IMR-90 (cell line): ENCODE results near the gene SH3BP2. TPM values are rescaled to one million over a fixed set of nuclear protein-coding genes. Genes with fewer than 3 reads are reported as not detected.

Experiments used
- ATAC-seq: fragments of 200-7000 bp; cut with Tn5 transposase; 2 replicates; pipeline ENCODE4 v1.9.1; 2020; ENCODE audit warnings: low read depth, mild to moderate bottlenecking, moderate library complexity
- BruUV-seq: library from RNA; stranded (reverse); fragments of 400-500 nt; replicated peaks from 2 replicates; lab custom pipeline; 2021; lab: Mats Ljungman, UMichigan
- CTCF ChIA-PET: fragments of 300-600 bp; formaldehyde crosslinking; extraction: SDS; loops from one replicate; lab custom pipeline; 2021; ENCODE audit warnings: antibody characterized with exemption; lab: Yijun Ruan, JAX
- POLR2A ChIA-PET: fragments of 300-600 bp; sonication (Branson Sonifier 250); formaldehyde crosslinking; loops from one replicate; lab custom pipeline; 2022; ENCODE audit warnings: antibody characterized with exemption; ENCODE audit not compliant: unreplicated experiment; lab: Charles Lee
- DNase-seq: peaks from one replicate; pipeline ENCODE4 v3.0.0; 2013
- H2AFZ ChIP-seq: replicated peaks from 2 replicates; pipeline ENCODE3; 2013; ENCODE audit warnings: low read length, mild to moderate bottlenecking; ENCODE audit not compliant: poor library complexity
- H2AK5ac ChIP-seq: 2 replicates; pipeline ENCODE4 v1.6.1; 2013; ENCODE audit warnings: low read depth, low read length, inconsistent platforms
- H2AK9ac ChIP-seq: replicated peaks from 2 replicates; pipeline ENCODE3; 2013; ENCODE audit warnings: mild to moderate bottlenecking, low read depth, low read length, moderate library complexity; ENCODE audit not compliant: poor library complexity
- H2BK120ac ChIP-seq: 2 replicates; pipeline ENCODE4 v1.6.1; 2013; ENCODE audit warnings: low read depth, low read length, inconsistent platforms
- H2BK15ac ChIP-seq: 3 replicates; pipeline ENCODE4 v1.6.1; 2013; ENCODE audit warnings: low read depth, low read length, inconsistent platforms
- H2BK20ac ChIP-seq: 2 replicates; pipeline ENCODE4 v1.6.1; 2013; ENCODE audit warnings: low read depth, mild to moderate bottlenecking, inconsistent platforms, low read length, moderate library complexity
- H2BK5ac ChIP-seq: 2 replicates; pipeline ENCODE4 v1.6.1; 2013; ENCODE audit warnings: mild to moderate bottlenecking, low read depth, low read length, inconsistent platforms; ENCODE audit not compliant: poor library complexity, severe bottlenecking
- H3K14ac ChIP-seq: replicated peaks from 2 replicates; pipeline ENCODE4 v1.6.1; 2013; ENCODE audit warnings: low read depth, low read length, inconsistent platforms
- H3K18ac ChIP-seq: 2 replicates; pipeline ENCODE4 v1.6.1; 2013; ENCODE audit warnings: low read depth, low read length, control low read depth
- H3K23ac ChIP-seq: 2 replicates; pipeline ENCODE4 v1.6.1; 2013; ENCODE audit warnings: low read depth, low read length, inconsistent platforms
- H3K27ac ChIP-seq: 2 replicates; pipeline ENCODE4 v1.5.1; 2013; ENCODE audit warnings: mild to moderate bottlenecking, control low read depth, low read length; ENCODE audit not compliant: insufficient read depth
- H3K27me3 ChIP-seq: 2 replicates; pipeline ENCODE4 v1.6.1; 2013; ENCODE audit warnings: low read length; ENCODE audit not compliant: control insufficient read depth, insufficient read depth
- H3K36me3 ChIP-seq: 2 replicates; pipeline ENCODE4 v1.6.1; 2013; ENCODE audit warnings: low read length, mixed read lengths; ENCODE audit not compliant: control insufficient read depth, insufficient read depth
- H3K4ac ChIP-seq: 2 replicates; pipeline ENCODE4 v1.6.1; 2013; ENCODE audit warnings: low read depth, low read length, inconsistent platforms
- H3K4me1 ChIP-seq: 2 replicates; pipeline ENCODE4 v1.6.1; 2013; ENCODE audit warnings: low read length, mixed read lengths; ENCODE audit not compliant: control insufficient read depth, insufficient read depth
- H3K4me2 ChIP-seq: 2 replicates; pipeline ENCODE4 v1.6.1; 2013; ENCODE audit warnings: low read depth, mild to moderate bottlenecking, control low read depth, low read length, moderate library complexity
- H3K4me3 ChIP-seq: 2 replicates; pipeline ENCODE4 v1.5.1; 2013; ENCODE audit warnings: low read depth, mild to moderate bottlenecking, control low read depth, low read length, moderate library complexity; ENCODE audit not compliant: insufficient read depth
- H3K56ac ChIP-seq: 2 replicates; pipeline ENCODE4 v1.6.1; 2013; ENCODE audit warnings: low read length, inconsistent platforms; ENCODE audit not compliant: insufficient read depth; ENCODE audit errors: extremely low read depth
- H3K79me1 ChIP-seq, 2 experiments: 2 replicates each; pipeline ENCODE4 v1.6.1; 2013; ENCODE audit warnings: low read length in 2 of 2, inconsistent platforms in 1 of 2, low read depth in 1 of 2
- H3K9ac ChIP-seq: 2 replicates; pipeline ENCODE4 v1.6.1; 2013; ENCODE audit warnings: low read depth, low read length, control low read depth
- H3K9me1 ChIP-seq: 2 replicates; pipeline ENCODE4 v1.6.1; 2013; ENCODE audit warnings: low read length, inconsistent platforms; ENCODE audit not compliant: insufficient read depth
- H3K9me3 ChIP-seq: 2 replicates; pipeline ENCODE4 v1.6.1; 2013; ENCODE audit warnings: low read length; ENCODE audit not compliant: control insufficient read depth, insufficient read depth
- H4K20me1 ChIP-seq: 2 replicates; pipeline ENCODE4 v1.6.1; 2013; ENCODE audit warnings: low read length, inconsistent platforms; ENCODE audit not compliant: insufficient read depth
- H4K5ac ChIP-seq: 2 replicates; pipeline ENCODE4 v1.6.1; 2013; ENCODE audit warnings: mild to moderate bottlenecking, low read depth, low read length, control low read depth
- H4K8ac ChIP-seq, 2 experiments: 2 replicates each; pipeline ENCODE4 v1.6.1; 2013; ENCODE audit warnings: low read depth in 2 of 2, low read length in 2 of 2, control low read depth in 1 of 2, inconsistent platforms in 1 of 2
- H4K91ac ChIP-seq: 2 replicates; pipeline ENCODE4 v1.6.1; 2013; ENCODE audit warnings: low read depth, low read length, inconsistent platforms; ENCODE audit not compliant: insufficient read depth
- BHLHE40 ChIP-seq: fragments of 150-350 bp; IDR thresholded peaks from 2 replicates; pipeline ENCODE4 v1.6.1; 2016; ENCODE audit warnings: mild to moderate bottlenecking, low read depth, low read length
- CEBPB ChIP-seq: IDR thresholded peaks from 2 replicates; pipeline ENCODE4 v1.6.1; 2012; ENCODE audit warnings: low read depth, low read length, improper control_type of control experiment
- MAZ ChIP-seq: IDR thresholded peaks from 2 replicates; pipeline ENCODE4 v1.6.1; 2012; ENCODE audit warnings: low read depth, mild to moderate bottlenecking, low read length, improper control_type of control experiment, moderate library complexity, borderline replicate concordance
- MXI1 ChIP-seq: IDR thresholded peaks from 2 replicates; pipeline ENCODE4 v1.6.1; 2012; ENCODE audit warnings: low read depth, mild to moderate bottlenecking, low read length, moderate library complexity, borderline replicate concordance
- WGBS, 2 experiments: methylation state at CpG; one replicate each; pipeline versions ENCODE4 v1.1.5 to v1.1.7; 2013; ENCODE audit warnings: missing lambda C conversion rate in 2 of 2; ENCODE audit not compliant: insufficient read length in 1 of 2; ENCODE audit errors: extremely low coverage in 2 of 2; 5-methylcytosine and 5-hydroxymethylcytosine counted together
- dilution Hi-C: fragments of 300-500 bp; cut with HindIII; formaldehyde crosslinking; loops from one replicate; pipeline ENCODE4 v1.14.3; 2018; ENCODE audit warnings: low sequenced_read_pairs; ENCODE audit not compliant: unreplicated experiment
- in situ Hi-C: fragments of 300-500 bp; cut with MboI; formaldehyde crosslinking; loops from 3 replicates; pipeline ENCODE4 v1.14.3; 2019; ENCODE audit warnings: low sequenced_read_pairs, inconsistent platforms, mixed read lengths
- intact Hi-C: fragments of 100-400 bp; cut with micrococcal nuclease; formaldehyde crosslinking; loops from 2 replicates; pipeline ENCODE4 v1.10.0; 2022
- polyA plus RNA-seq, 3 experiments: library from polyadenylated mRNA; depleted of rRNA; stranded (reverse); fragments of >200 nt; gene quantifications; 2 replicates each; pipeline ENCODE4 v1.2.3, GENCODE V29; 2012; ENCODE audit warnings: low replicate concordance in 1 of 3
- total RNA-seq: library from RNA; depleted of rRNA; stranded (reverse); fragments of >200 nt; gene quantifications from 2 replicates; pipeline ENCODE4 v1.2.3, GENCODE V29; 2012
- TF ChIP-seq, protein P1 (sequence below): fragments of 150-350 bp; IDR thresholded peaks from 2 replicates; pipeline ENCODE4 v1.6.1; 2017; ENCODE audit warnings: mild to moderate bottlenecking, antibody characterized with exemption, low read length, low read depth

The SH3BP2 gene
- total and polyA plus RNA-seq, 2 of the 4 experiments (the other 2 are of a cell fraction) = 9.0 to 37.2 TPM

DNA sequence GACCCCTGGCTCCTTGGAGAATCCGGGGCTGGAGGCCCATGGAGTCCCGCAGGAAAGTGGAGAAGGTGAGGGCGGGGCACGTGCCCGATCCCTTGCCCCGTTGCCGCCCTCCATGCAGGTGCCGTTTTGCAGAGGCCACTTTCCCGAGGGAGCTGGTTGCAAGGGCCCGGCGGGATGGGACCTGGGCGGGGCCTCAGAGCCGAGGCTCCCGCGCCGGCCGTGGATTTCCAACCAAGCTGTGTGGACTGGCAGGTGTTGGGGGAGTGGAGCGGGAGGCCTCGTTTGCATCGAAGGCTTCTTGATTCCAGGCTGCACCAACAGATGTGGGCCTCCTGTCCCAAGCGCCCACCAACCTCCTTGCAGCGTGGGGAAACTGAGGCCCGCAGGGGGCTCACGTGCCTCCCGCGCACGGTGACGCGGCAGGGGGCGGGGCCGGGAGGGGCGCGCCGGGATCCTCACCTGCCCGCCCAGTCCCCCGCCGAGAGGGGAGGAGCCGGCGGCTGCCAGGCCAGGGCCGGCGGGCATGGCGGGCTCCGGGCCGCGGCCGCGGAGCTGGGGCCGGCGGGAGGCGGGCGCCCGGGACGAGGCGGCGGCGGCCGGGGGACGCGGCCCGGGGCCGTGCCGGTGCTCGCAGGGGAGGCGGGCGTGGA, 24.9 kb downstream of the SH3BP2 start:
- dilution Hi-C loops = no loop called here
- BruUV-seq = no TSS peak
- Histone ChIP-seq H2BK120ac (no peak overlapping the region), H3K9me1 (peaks cover 22% of the 10 kb centered on the region), H3K79me1 (peaks cover 29 to 69% of the 10 kb centered on the region in 2 experiments), H3K14ac (0 out of 2 replicates have a peak overlapping the region, but pooled peaks have one; percentile 27), H2BK5ac (no peak overlapping the region), H3K4ac (peak overlapping the region; percentile 52; the same call in 1 of the 2 replicates), H4K91ac (no peak overlapping the region), H3K9me3 (no peaks in the 10 kb centered on the region), H2AK9ac (peak overlapping the region; percentile 97), H3K4me2 (peak overlapping the region; percentile 97), H2BK20ac (no peak overlapping the region), H4K8ac (peak overlapping the region; percentile 25 to 67; a peak in 2 of 4 replicates), H3K23ac (0 out of 2 replicates have a peak overlapping the region, but pooled peaks have one; percentile 33), H2AFZ (peak overlapping the region; percentile 94), H4K20me1 (0 out of 2 replicates have a peak, but pooled peaks cover 6% of the 10 kb centered on the region), H3K27ac (peak overlapping the region; percentile 74; the same call in 1 of the 2 replicates), H2BK15ac (no peak overlapping the region), H4K5ac (peak overlapping the region; percentile 57), H3K56ac (no peak overlapping the region), H3K27me3 (no peaks in the 10 kb centered on the region), H3K18ac (no peak overlapping the region), H3K9ac (peak overlapping the region; percentile 86), H3K4me1 (peaks cover 14% of the 10 kb centered on the region), H2AK5ac (peak overlapping the region; percentile 78; the same call in 1 of the 2 replicates), H3K36me3 (peaks cover 19% of the 10 kb centered on the region), H3K4me3 (peak overlapping the region; percentile 82)
- no peak for TF ChIP-seq CEBPB
- TF ChIP-seq, protein P1, sequence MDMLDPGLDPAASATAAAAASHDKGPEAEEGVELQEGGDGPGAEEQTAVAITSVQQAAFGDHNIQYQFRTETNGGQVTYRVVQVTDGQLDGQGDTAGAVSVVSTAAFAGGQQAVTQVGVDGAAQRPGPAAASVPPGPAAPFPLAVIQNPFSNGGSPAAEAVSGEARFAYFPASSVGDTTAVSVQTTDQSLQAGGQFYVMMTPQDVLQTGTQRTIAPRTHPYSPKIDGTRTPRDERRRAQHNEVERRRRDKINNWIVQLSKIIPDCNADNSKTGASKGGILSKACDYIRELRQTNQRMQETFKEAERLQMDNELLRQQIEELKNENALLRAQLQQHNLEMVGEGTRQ = peak; percentile 55
- TF ChIP-seq BHLHE40 = peak; percentile 89
- peak; percentile 50; the same call in 1 of the 2 replicates for TF ChIP-seq MXI1
- TF ChIP-seq MAZ = peak; percentile 22; the same call in 1 of the 2 replicates
- POLR2A ChIA-PET = interaction anchor here (0.6 to 1.0 kb wide), 2 partner anchors 11 to 14 kb away, joined by 3 to 4 read pairs; no protein-coding TSS in a partner anchor
- peak; percentile 87 for ATAC-seq
- no peak for DNase-seq
- intact Hi-C loops = no loop called here
- 14% methylated on average over 30 of the region's 65 CpGs; no CpG with 5 or more reads in 1 of the 2 experiments for WGBS, 2 experiments
- CTCF ChIA-PET = no interaction called here
- in situ Hi-C loops = no loop called here
